C4-2B (cell line): ENCODE measurements around the gene SNX8.

Experiments used
- H3K27ac ChIP-seq: fragments of 450-650 bp; 2 replicates; pipeline ENCODE4 v1.5.1; 2017
- CTCF ChIP-seq: fragments of 450-650 bp; conservative IDR thresholded peaks from 2 replicates; pipeline ENCODE4 v1.5.1; 2017; ENCODE audit warnings: mild to moderate bottlenecking
- ZFX ChIP-seq: fragments of 450-650 bp; IDR thresholded peaks from 2 replicates; pipeline ENCODE4 v1.6.1; 2017

SNX8 gene

GRCh38 chr7:2253021-2253420 is 61.2 kb downstream of the SNX8 start:
- TF ChIP-seq CTCF (no peak), ZFX (no peak)
- no peak overlapping the region for H3K27ac ChIP-seq

- H3K27ac ChIP-seq: no peak overlapping the region
- no peak for TF ChIP-seq ZFX
- TF ChIP-seq CTCF: no peak
These were observed 62.1 kb downstream of the SNX8 start for GRCh38 chr7:2251841-2252771.

- TF ChIP-seq CTCF: no peak
- TF ChIP-seq ZFX: no peak
- H3K27ac ChIP-seq: no peak overlapping the region
These were observed 62.9 kb downstream of the SNX8 start for GRCh38 chr7:2251381-2251780.

GRCh38 chr7:2249744-2250323 is 64.4 kb downstream of the SNX8 start:
- TF ChIP-seq ZFX (no peak), CTCF (no peak)

GRCh38 chr7:2248984-2249694 is 65.1 kb downstream of the SNX8 start:
- TF ChIP-seq CTCF (no peak), ZFX (no peak)
- no peak overlapping the region for H3K27ac ChIP-seq

More at GRCh38 chr7:2249744-2250323, 64.4 kb downstream of the SNX8 start:
- H3K27ac ChIP-seq: no peak overlapping the region

GRCh38 chr7:2247141-2247995 is 66.9 kb downstream of the SNX8 start:
- H3K27ac ChIP-seq: no peak overlapping the region
- no peak for TF ChIP-seq ZFX
- TF ChIP-seq CTCF: peak; percentile 85
